Natural killer cell treated with Interleukin-12 subunit alpha and Interleukin-12 subunit beta and Interleukin-15 and Interleukin-18, amount 100 ng/mL, for 72 hours (primary cell): ENCODE results near the gene HTD2. TPM values are rescaled to one million over a fixed set of nuclear protein-coding genes. Genes with fewer than 3 reads are reported as not detected.
"Not testable (repeated sequence)": the region's sequence is repeated elsewhere in the genome, so short reads cannot be mapped to it uniquely, and the experiment has no call there.

Experiments used
- ATAC-seq, 2 donors: fragments of 150-1000 bp; cut with Tn5 transposase in 1 of 2; sonication (Bioruptor Pico), chemical (Tn5 transposase) in 1 of 2; 2 replicates each; pipeline ENCODE4 v1.10.0; 2021
- DNase-seq: peaks from one replicate; pipeline ENCODE4 v3.0.0; 2022; ENCODE audit warnings: low spot score
- H3K27ac Mint-ChIP-seq, 2 donors: 1 replicate in 1 of 2; 2 replicates in 1 of 2; pipeline ENCODE4 v1.8.0; 2022; ENCODE audit warnings: mixed read lengths in 2 of 2, mild to moderate bottlenecking in 1 of 2, moderate library complexity in 1 of 2
- H3K27me3 Mint-ChIP-seq, 2 donors: 1 replicate in 1 of 2; 2 replicates in 1 of 2; pipeline ENCODE4 v1.8.0; 2022; ENCODE audit warnings: mixed read lengths in 2 of 2
- H3K36me3 Mint-ChIP-seq: one replicate; pipeline ENCODE4 v1.8.0; 2022; ENCODE audit warnings: mixed read lengths
- H3K4me1 Mint-ChIP-seq, 2 donors: 1 replicate in 1 of 2; 2 replicates in 1 of 2; pipeline ENCODE4 v1.8.0; 2022; ENCODE audit warnings: low read depth in 2 of 2, mixed read lengths in 2 of 2, mild to moderate bottlenecking in 1 of 2
- H3K4me3 Mint-ChIP-seq: one replicate; pipeline ENCODE4 v1.8.0; 2022; ENCODE audit warnings: mixed read lengths
- H3K9me3 Mint-ChIP-seq: 2 replicates; pipeline ENCODE4 v1.8.0; 2022; ENCODE audit warnings: mixed read lengths
- total RNA-seq, 2 donors: library from RNA; stranded (reverse); gene quantifications; one replicate each; pipeline ENCODE4 v1.2.3, GENCODE V29; 2022

The HTD2 gene
- total RNA-seq, 2 donors from 2014 or later = 6.7 to 11.6 TPM

DNA sequence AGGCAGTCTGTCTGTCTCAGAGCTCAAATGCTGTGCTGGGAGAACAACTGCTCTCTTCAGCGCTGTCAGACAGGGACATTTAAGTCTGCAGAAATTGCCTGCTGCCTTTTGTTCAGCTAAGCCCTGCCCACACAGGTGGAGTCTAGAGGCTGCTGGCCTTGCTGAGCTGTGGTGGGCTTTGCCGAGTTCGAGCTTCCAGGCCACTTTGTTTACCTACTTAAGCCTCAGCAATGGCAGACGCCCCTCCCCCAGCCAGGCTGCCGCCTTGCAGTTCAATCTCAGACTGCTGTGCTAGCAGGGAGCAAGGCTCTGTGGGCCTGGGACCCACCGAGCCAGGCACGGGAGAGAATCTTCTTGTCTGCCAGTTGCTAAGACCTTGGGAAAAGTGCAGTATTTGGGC lies 25.3 kb upstream of the HTD2 start:
- Mint-ChIP-seq H3K4me1 (peaks cover 6% of the 10 kb centered on the region in 2 donors), H3K9me3 (peaks cover 3% of the 10 kb centered on the region), H3K4me3 (no peak overlapping the region), H3K27ac (no peak overlapping the region), H3K27me3 (no peaks in the 10 kb centered on the region), H3K36me3 (peaks cover 23% of the 10 kb centered on the region)
- DNase-seq (no peak), ATAC-seq (no peak)

DNA sequence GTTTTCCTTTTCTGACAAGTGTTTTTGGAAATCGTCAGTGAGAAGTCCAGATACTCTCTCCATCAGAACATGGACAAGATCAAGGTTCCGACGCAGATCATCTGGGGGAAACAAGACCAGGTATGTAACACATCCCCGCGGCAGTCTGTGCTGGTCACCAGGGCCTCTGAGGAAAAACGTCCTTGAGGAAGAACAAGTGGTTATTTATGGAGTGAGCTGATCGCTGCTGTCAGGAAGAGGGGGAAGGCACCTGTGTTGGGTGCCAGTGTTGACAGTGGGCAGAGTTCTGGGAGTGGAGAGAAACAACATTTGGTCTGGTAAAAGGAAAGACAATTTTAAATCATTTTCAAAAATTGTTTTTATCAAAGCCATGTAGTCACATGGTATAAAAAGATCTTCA lies 21.0 kb upstream of the HTD2 start:
- ATAC-seq = no peak
- peaks cover 6% of the 10 kb centered on the region for H3K36me3 Mint-ChIP-seq
- no peak overlapping the region for H3K27ac Mint-ChIP-seq

DNA sequence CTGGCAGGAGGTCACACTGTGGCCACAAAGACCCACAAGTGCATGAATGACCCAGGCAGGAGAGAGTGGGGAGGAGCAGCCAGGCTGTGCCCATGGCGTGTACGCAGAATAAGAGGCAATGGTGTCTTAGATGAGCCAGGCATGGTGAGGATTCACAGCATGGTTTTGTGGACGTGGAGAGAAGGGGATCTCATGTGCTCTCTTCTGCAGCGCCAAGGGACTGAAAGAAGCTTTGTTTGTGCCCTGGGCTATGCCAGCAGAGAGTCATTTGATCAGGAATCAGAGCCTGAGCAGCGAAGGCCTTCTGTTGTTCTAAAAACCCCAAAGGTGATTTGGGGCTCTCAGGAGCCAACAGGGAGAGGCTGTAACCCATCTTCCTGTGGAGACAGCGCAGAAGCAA lies 19.0 kb upstream of the HTD2 start:
- H3K9me3 Mint-ChIP-seq = no peaks in the 10 kb centered on the region
- H3K4me3 Mint-ChIP-seq = no peak overlapping the region
- no peak for DNase-seq
- no peak overlapping the region for H3K27ac Mint-ChIP-seq
- peaks cover 6% of the 10 kb centered on the region for H3K36me3 Mint-ChIP-seq
- no peaks in the 10 kb centered on the region for H3K4me1 Mint-ChIP-seq
- no peaks in the 10 kb centered on the region for H3K27me3 Mint-ChIP-seq
- no peak for ATAC-seq

More for the DNA sequence above, 21.0 kb upstream of the HTD2 start:
- Mint-ChIP-seq H3K4me3 (no peak overlapping the region), H3K4me1 (no peaks in the 10 kb centered on the region), H3K27me3 (no peaks in the 10 kb centered on the region), H3K9me3 (no peaks in the 10 kb centered on the region)
- DNase-seq = no peak

DNA sequence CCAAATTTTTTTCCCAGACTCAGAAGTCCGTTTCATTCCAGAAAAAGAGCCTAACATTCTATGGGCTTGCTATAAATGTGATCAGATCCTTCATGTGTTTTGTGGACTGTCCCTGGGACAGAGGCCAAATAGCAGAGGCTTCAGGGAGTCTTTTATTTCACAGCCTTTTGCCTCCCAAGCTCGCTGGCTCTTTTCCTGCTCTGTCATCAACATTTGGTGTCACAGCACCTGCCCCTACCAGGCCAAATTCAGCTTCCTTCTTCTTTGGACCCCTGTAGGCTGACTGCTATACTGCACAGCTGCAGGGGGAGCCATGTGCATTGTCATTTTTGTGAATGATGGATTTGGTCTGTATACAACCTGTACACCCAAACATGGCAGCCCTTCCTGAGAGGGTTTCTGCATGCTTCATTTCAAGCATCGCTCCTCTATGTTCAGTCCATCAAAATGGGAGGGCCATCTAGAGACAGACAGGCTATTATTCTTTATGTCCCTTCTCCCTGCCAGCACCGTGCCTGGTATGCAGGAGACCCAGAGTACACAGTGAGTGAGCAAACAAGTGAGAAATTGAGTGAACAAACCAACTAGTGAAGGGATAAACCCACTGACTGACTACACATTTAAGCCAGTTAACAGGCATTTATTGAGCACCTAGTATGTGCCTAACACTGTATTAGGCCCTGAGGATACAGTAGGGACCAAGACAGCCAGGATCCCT lies 18.1 kb upstream of the HTD2 start:
- no peak overlapping the region for H3K27ac Mint-ChIP-seq
- H3K36me3 Mint-ChIP-seq = peaks cover 6% of the 10 kb centered on the region
- ATAC-seq = no peak
- no peaks in the 10 kb centered on the region for H3K27me3 Mint-ChIP-seq
- peaks cover 0 to 2% of the 10 kb centered on the region in 2 donors for H3K4me1 Mint-ChIP-seq
- H3K9me3 Mint-ChIP-seq = no peaks in the 10 kb centered on the region
- DNase-seq = no peak
- no peak overlapping the region for H3K4me3 Mint-ChIP-seq

DNA sequence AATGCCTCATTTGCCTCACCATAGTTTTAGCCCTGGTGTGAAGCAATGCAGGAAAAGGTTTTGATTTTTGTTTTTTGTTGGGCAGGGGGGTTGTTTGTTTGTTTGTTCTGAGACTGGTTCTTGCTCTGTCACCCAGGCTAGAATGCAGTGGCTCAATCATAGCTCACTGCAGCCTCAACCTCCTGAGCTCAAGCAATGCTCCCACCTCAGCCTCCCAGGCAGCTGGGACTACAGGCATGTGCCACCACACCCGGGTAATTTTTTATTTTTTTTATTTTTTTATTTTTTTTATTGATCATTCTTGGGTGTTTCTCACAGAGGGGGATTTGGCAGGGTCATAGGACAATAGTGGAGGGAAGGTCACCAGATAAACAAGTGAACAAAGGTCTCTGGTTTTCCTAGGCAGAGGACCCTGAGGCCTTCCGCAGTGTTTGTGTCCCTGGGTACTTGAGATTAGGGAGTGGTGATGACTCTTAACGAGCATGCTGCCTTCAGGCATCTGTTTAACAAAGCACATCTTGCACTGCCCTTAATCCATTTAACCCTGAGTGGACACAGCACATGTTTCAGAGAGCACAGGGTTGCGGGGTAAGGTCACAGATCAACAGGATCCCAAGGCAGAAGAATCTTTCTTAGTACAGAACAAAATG lies 17.2 kb upstream of the HTD2 start:
- H3K27me3 Mint-ChIP-seq, H3K4me1 Mint-ChIP-seq, H3K4me3 Mint-ChIP-seq, H3K36me3 Mint-ChIP-seq, H3K9me3 Mint-ChIP-seq, DNase-seq, ATAC-seq, H3K27ac Mint-ChIP-seq: not testable (repeated sequence)

DNA sequence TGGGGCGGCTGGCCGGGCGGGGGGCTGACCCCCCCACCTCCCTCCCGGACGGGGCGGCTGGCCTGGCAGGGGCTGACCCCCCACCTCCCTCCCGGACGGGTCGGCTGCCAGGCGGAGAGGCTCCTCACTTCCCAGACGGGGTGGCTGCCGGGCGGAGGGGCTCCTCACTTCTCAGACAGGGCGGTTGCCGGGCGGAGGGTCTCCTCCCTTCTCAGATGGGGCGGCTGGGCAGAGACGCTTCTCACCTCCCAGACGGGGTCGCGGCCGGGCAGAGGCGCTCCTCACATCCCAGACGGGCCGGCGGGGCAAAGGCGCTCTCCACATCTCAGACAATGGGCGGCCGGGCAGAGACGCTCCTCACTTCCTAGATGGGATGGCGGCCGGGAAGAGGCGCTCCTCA lies 15.9 kb upstream of the HTD2 start:
- not testable (repeated sequence) for DNase-seq, H3K4me1 Mint-ChIP-seq, H3K4me3 Mint-ChIP-seq, H3K36me3 Mint-ChIP-seq, H3K27ac Mint-ChIP-seq, H3K9me3 Mint-ChIP-seq, H3K27me3 Mint-ChIP-seq, ATAC-seq

DNA sequence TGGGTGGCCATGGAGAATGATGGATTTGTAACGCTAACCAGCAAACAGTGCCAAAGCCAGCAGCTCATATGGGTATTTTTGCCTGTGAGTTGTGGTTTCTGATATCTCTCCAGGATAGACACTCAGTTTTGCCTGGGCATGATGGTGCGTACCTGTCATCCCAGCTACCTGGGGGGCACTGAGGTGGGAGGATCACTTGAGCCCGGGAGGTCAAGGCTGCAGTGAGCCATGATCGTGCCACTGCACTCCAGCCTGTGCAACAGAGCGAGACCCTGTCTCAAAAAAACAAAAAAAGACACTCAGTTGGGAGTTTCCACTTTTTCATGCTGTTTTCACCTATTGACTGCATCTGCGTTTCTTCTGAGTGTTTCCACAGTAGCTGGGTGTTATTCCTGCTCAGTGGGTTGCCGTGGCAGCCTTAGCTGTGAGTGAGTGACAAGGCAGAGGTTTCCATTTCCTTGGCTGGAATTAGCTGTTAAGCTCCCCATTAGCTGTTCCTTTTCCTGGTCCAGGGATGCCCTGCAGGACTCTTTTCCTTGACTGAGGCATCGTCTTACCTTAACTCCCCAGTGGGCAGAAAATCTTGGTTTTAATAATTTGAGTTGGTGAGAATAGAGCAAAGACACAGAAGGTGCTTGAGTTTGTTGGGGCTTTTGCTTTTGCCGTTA lies 14.5 kb upstream of the HTD2 start:
- Mint-ChIP-seq H3K36me3 (no peaks in the 10 kb centered on the region), H3K27ac (no peak overlapping the region), H3K9me3 (no peaks in the 10 kb centered on the region), H3K4me1 (peaks cover 0 to 3% of the 10 kb centered on the region in 2 donors), H3K4me3 (no peak overlapping the region), H3K27me3 (no peaks in the 10 kb centered on the region)
- no peak for DNase-seq
- ATAC-seq = no peak

DNA sequence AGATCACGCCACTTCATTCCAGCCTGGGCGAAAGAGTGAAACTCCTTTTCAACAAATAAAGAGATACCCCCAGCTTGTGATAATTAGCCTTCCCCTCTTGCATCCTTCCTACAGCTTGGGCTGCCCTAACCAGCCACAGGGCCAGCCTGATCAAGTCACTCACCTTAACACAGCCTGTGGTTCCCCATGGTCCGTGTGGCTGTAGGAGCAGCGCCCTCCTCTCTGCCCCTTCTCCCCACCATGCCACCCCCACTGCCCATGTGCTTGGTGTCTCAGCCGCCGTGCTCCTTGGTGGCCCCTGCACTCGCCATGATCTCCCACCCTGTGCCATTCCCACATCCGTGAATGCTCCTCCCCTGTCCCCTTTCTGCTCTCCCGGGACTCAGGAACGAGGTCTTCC lies 13.5 kb upstream of the HTD2 start:
- Mint-ChIP-seq H3K27me3 (no peaks in the 10 kb centered on the region), H3K27ac (no peak overlapping the region), H3K9me3 (no peaks in the 10 kb centered on the region), H3K4me3 (no peak overlapping the region), H3K36me3 (no peaks in the 10 kb centered on the region), H3K4me1 (peaks cover 0 to 3% of the 10 kb centered on the region in 2 donors)
- ATAC-seq (peak in 1 of 2 donors; percentile 52), DNase-seq (no peak)

DNA sequence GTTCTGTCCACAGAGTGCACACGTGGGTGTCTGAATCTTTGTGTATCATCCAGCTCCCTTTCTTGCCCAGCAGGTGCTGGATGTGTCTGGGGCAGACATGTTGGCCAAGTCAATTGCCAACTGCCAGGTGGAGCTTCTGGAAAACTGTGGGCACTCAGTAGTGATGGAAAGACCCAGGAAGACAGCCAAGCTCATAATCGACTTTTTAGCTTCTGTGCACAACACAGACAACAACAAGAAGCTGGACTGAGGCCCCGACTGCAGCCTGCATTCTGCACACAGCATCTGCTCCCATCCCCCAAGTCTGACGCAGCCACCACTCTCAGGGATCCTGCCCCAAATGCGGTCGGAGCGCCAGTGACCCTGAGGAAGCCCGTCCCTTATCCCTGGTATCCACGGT lies 12.8 kb upstream of the HTD2 start:
- Mint-ChIP-seq H3K9me3 (no peaks in the 10 kb centered on the region), H3K4me3 (no peak overlapping the region), H3K27me3 (peaks cover 0 to 3% of the 10 kb centered on the region in 2 donors), H3K4me1 (peaks cover 0 to 3% of the 10 kb centered on the region in 2 donors), H3K36me3 (no peaks in the 10 kb centered on the region), H3K27ac (no peak overlapping the region)
- ATAC-seq = no peak
- DNase-seq = no peak

DNA sequence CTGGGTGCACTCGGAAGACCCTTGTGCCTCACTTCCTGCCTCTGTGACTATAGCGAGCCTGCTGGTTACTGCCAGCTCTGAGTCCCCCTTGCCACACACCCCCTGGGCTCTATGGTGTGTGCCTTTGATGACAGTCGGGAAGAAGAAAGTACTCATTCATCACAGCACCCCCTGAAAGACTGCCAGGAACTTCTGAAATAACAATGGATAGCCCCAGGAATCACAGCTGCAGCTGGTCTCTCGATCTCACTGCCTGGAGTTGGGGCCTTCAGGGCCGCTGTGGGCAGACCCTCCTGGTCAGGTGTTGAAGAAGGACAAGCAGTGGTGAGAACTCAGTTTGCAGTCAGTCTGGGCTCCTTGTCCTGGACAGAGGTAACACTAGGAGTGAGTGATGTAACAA lies 10.1 kb upstream of the HTD2 start:
- Mint-ChIP-seq H3K36me3 (no peaks in the 10 kb centered on the region), H3K4me1 (peaks cover 0 to 3% of the 10 kb centered on the region in 2 donors), H3K27me3 (peaks cover 0 to 6% of the 10 kb centered on the region in 2 donors), H3K4me3 (no peak overlapping the region), H3K9me3 (no peaks in the 10 kb centered on the region), H3K27ac (no peak overlapping the region)
- DNase-seq (no peak), ATAC-seq (no peak)

DNA sequence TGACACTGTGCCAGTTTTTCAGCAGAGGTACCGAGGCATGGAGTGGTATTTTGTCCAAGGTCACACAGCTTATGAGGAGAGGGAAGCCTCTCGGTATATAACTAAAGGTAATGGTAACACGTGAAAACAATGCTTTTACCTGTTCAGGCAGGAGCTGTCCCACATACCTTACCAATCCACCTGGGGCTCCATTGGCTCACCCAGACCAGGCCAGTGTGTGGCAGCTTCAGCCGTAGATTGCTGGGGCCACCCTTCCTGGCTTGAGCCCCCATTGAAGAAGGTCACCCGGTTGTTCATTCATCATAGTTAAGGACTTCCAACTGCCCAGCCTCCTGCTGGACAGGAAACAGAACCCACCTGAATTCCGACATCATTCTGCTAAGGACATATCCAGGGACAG lies 9.5 kb upstream of the HTD2 start:
- ATAC-seq = no peak
- Mint-ChIP-seq H3K36me3 (no peaks in the 10 kb centered on the region), H3K27me3 (peaks cover 0 to 7% of the 10 kb centered on the region in 2 donors), H3K27ac (no peak overlapping the region), H3K4me3 (no peak overlapping the region), H3K9me3 (no peaks in the 10 kb centered on the region), H3K4me1 (peaks cover 0 to 3% of the 10 kb centered on the region in 2 donors)
- DNase-seq = no peak

DNA sequence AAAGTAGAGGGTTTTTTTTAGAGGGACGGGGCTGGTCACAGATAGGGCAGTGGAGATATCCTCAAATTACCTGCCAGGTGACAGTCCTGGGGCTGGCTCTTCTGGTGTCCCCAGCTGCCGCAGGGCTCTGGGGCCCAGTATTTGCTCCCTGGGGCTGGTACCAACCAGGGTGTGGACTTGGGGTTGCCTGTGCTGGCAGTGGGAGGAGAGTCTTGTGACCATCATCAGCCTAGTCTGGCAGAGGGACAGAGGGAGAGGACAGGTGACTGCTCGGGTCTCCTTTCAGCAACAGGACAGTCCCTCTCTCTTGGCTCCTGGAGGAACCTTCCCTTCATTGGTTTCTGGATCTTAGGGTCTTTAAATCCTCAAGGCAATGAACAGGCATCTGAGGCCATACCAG lies 8.1 kb upstream of the HTD2 start:
- peaks cover 9 to 17% of the 10 kb centered on the region in 2 donors for H3K27me3 Mint-ChIP-seq
- no peak for DNase-seq
- no peak for ATAC-seq
- no peaks in the 10 kb centered on the region for H3K36me3 Mint-ChIP-seq
- H3K4me3 Mint-ChIP-seq = no peak overlapping the region
- H3K9me3 Mint-ChIP-seq = no peaks in the 10 kb centered on the region
- H3K4me1 Mint-ChIP-seq = peaks cover 0 to under 1% of the 10 kb centered on the region in 2 donors
- no peak overlapping the region for H3K27ac Mint-ChIP-seq

DNA sequence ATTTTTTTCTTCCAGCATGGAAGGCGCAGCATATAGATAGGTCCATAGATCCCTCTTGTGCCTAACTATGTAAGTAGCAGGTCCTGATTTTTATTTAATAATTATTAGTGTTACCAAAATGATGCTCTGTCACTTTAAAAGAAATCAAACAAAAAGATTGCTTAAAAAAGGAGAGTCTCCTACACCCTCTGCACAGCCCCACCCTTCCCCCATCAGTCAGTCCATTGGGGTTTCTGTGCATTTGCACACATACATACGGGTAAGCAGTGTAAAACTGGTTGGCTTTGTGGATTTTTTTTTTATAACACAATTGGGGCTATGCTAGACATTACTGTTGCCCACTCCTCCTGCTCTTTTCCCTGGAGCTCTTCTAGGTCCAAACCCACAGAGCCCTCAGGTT lies 7.2 kb upstream of the HTD2 start:
- no peaks in the 10 kb centered on the region for H3K36me3 Mint-ChIP-seq
- peaks cover 9 to 17% of the 10 kb centered on the region in 2 donors for H3K27me3 Mint-ChIP-seq
- no peaks in the 10 kb centered on the region for H3K9me3 Mint-ChIP-seq
- no peak overlapping the region for H3K27ac Mint-ChIP-seq
- ATAC-seq (no peak), DNase-seq (no peak)
- H3K4me1 Mint-ChIP-seq = no peaks in the 10 kb centered on the region
- H3K4me3 Mint-ChIP-seq = no peak overlapping the region

DNA sequence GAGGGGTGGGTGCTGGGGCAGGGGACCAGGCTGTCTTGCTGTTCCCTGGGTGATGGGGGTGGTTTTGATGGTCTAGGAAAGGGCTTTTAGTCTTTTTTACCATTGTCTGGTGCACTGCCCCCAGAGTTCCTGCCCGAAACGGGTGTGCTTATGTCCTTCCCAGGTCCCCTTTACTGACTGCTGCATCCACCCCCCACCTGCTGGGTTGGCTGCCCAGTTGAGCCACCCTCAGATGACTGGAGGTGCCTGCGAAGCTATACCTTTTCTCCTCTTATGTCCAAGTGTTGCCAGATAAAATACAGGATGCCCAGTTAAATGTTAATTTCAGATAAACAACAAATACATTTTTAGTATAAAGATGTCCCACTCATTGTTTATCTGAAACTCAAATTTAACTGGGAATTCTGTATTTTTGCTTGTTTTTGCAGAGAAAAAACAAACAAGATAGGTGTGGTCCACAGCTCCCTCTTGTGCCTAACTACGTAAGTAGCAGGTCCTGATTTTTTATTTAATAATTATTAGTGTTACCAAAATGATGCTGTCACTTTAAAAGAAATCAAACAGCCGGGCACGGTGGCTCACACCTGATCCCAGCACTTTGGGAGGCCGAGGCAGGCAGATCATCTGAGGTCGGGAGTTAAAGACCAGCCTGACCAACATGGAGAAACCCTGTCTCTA lies 6.3 kb upstream of the HTD2 start:
- DNase-seq (no peak), ATAC-seq (no peak)
- H3K9me3 Mint-ChIP-seq = no peaks in the 10 kb centered on the region
- no peak overlapping the region for H3K27ac Mint-ChIP-seq
- H3K27me3 Mint-ChIP-seq = peaks cover 9 to 17% of the 10 kb centered on the region in 2 donors
- no peaks in the 10 kb centered on the region for H3K4me1 Mint-ChIP-seq
- no peak overlapping the region for H3K4me3 Mint-ChIP-seq
- H3K36me3 Mint-ChIP-seq = no peaks in the 10 kb centered on the region
